ENCODE results near the gene RAD51B. TPM values are rescaled to one million over a fixed set of nuclear protein-coding genes. Genes with fewer than 3 reads are reported as not detected.
A peak's percentile ranks its signal among the peaks of the same experiment; 100 is the strongest.

RAD51B gene
- total RNA-seq, 2 donors from 2014 or later: 31.1 to 67.3 TPM

GRCh38 chr14:68062651-68063050 is 243.1 kb downstream of the RAD51B start:
- no peaks in the 10 kb centered on the region for H3K4me1 Mint-ChIP-seq (ENCODE audit: low read depth in 2 of 2)
- no peak for DNase-seq (ENCODE audit: low spot score)
- H3K27me3 Mint-ChIP-seq: no peaks in the 10 kb centered on the region
- no peak overlapping the region for H3K4me3 Mint-ChIP-seq
- H3K27ac Mint-ChIP-seq: no peak overlapping the region
- ATAC-seq: no peak
- H3K36me3 Mint-ChIP-seq: peaks cover 14% of the 10 kb centered on the region
- H3K9me3 Mint-ChIP-seq: peaks cover 3% of the 10 kb centered on the region

- DNase-seq (ENCODE audit: low spot score): no peak
- no peak for ATAC-seq
- peaks cover 3% of the 10 kb centered on the region for H3K9me3 Mint-ChIP-seq
- H3K4me3 Mint-ChIP-seq: no peak overlapping the region
- no peaks in the 10 kb centered on the region for H3K4me1 Mint-ChIP-seq (ENCODE audit: low read depth in 2 of 2)
- H3K27me3 Mint-ChIP-seq: no peaks in the 10 kb centered on the region
- H3K36me3 Mint-ChIP-seq: peaks cover 19% of the 10 kb centered on the region
- H3K27ac Mint-ChIP-seq: no peak overlapping the region
These were observed 245.7 kb downstream of the RAD51B start for GRCh38 chr14:68065322-68065721.

GRCh38 chr14:68074765-68075381 is 255.3 kb downstream of the RAD51B start:
- peaks cover 0 to 10% of the 10 kb centered on the region in 2 donors for H3K4me1 Mint-ChIP-seq (ENCODE audit: low read depth in 2 of 2)
- H3K9me3 Mint-ChIP-seq: peaks cover 14% of the 10 kb centered on the region
- no peak overlapping the region for H3K27ac Mint-ChIP-seq
- no peak for ATAC-seq
- no peak for DNase-seq (ENCODE audit: low spot score)
- no peak overlapping the region for H3K4me3 Mint-ChIP-seq
- H3K27me3 Mint-ChIP-seq: no peaks in the 10 kb centered on the region
- H3K36me3 Mint-ChIP-seq: peaks cover 39% of the 10 kb centered on the region

GRCh38 chr14:68075382-68076029 is 255.9 kb downstream of the RAD51B start:
- H3K4me1 Mint-ChIP-seq (ENCODE audit: low read depth in 2 of 2): peaks cover 0 to 10% of the 10 kb centered on the region in 2 donors
- H3K4me3 Mint-ChIP-seq: no peak overlapping the region
- H3K9me3 Mint-ChIP-seq: peaks cover 14% of the 10 kb centered on the region
- H3K27ac Mint-ChIP-seq: no peak overlapping the region
- DNase-seq (ENCODE audit: low spot score) (no peak), ATAC-seq (no peak)
- peaks cover 33% of the 10 kb centered on the region for H3K36me3 Mint-ChIP-seq
- H3K27me3 Mint-ChIP-seq: no peaks in the 10 kb centered on the region

- DNase-seq (ENCODE audit: low spot score) (no peak), ATAC-seq (no peak)
- Mint-ChIP-seq H3K4me1 (ENCODE audit: low read depth in 2 of 2) (peaks cover 0 to 10% of the 10 kb centered on the region in 2 donors), H3K36me3 (peaks cover 23% of the 10 kb centered on the region), H3K4me3 (no peak overlapping the region), H3K27ac (peak overlapping the region in 1 of 2 donors; percentile 20), H3K9me3 (peaks cover 9% of the 10 kb centered on the region), H3K27me3 (no peaks in the 10 kb centered on the region)
These were observed 256.9 kb downstream of the RAD51B start for GRCh38 chr14:68076451-68076850.

- H3K4me3 Mint-ChIP-seq: no peak overlapping the region
- H3K9me3 Mint-ChIP-seq: no peaks in the 10 kb centered on the region
- ATAC-seq (no peak), DNase-seq (ENCODE audit: low spot score) (no peak)
- no peaks in the 10 kb centered on the region for H3K4me1 Mint-ChIP-seq (ENCODE audit: low read depth in 2 of 2)
- no peaks in the 10 kb centered on the region for H3K27me3 Mint-ChIP-seq
- no peak overlapping the region for H3K27ac Mint-ChIP-seq
- H3K36me3 Mint-ChIP-seq: no peaks in the 10 kb centered on the region
These were observed 260.5 kb downstream of the RAD51B start for GRCh38 chr14:68079941-68080697.

- no peak overlapping the region for H3K27ac Mint-ChIP-seq
- DNase-seq (ENCODE audit: low spot score): no peak
- ATAC-seq: no peak
- no peaks in the 10 kb centered on the region for H3K4me1 Mint-ChIP-seq (ENCODE audit: low read depth in 2 of 2)
- H3K27me3 Mint-ChIP-seq: no peaks in the 10 kb centered on the region
- no peaks in the 10 kb centered on the region for H3K9me3 Mint-ChIP-seq
- no peaks in the 10 kb centered on the region for H3K36me3 Mint-ChIP-seq
- H3K4me3 Mint-ChIP-seq: no peak overlapping the region
These were observed 261.9 kb downstream of the RAD51B start for GRCh38 chr14:68081489-68081888.

GRCh38 chr14:68082698-68083291 is 263.2 kb downstream of the RAD51B start:
- Mint-ChIP-seq H3K27ac (no peak overlapping the region), H3K4me3 (no peak overlapping the region), H3K27me3 (no peaks in the 10 kb centered on the region), H3K9me3 (no peaks in the 10 kb centered on the region), H3K36me3 (no peaks in the 10 kb centered on the region), H3K4me1 (ENCODE audit: low read depth in 2 of 2) (no peaks in the 10 kb centered on the region)
- DNase-seq (ENCODE audit: low spot score) (no peak), ATAC-seq (no peak)

- H3K36me3 Mint-ChIP-seq: no peaks in the 10 kb centered on the region
- H3K27me3 Mint-ChIP-seq: no peaks in the 10 kb centered on the region
- no peak for DNase-seq (ENCODE audit: low spot score)
- no peak for ATAC-seq
- H3K4me3 Mint-ChIP-seq: no peak overlapping the region
- H3K4me1 Mint-ChIP-seq (ENCODE audit: low read depth in 2 of 2): peaks cover 0 to 7% of the 10 kb centered on the region in 2 donors
- no peaks in the 10 kb centered on the region for H3K9me3 Mint-ChIP-seq
- no peak overlapping the region for H3K27ac Mint-ChIP-seq
These were observed 264.7 kb downstream of the RAD51B start for GRCh38 chr14:68084256-68084655.

- H3K4me3 Mint-ChIP-seq: no peak overlapping the region
- H3K4me1 Mint-ChIP-seq (ENCODE audit: low read depth in 2 of 2): peaks cover 0 to 7% of the 10 kb centered on the region in 2 donors
- H3K27ac Mint-ChIP-seq: no peak overlapping the region
These were observed 266.2 kb downstream of the RAD51B start for GRCh38 chr14:68085742-68086141.

GRCh38 chr14:68088451-68088854 is 268.9 kb downstream of the RAD51B start:
- DNase-seq (ENCODE audit: low spot score) (no peak), ATAC-seq (no peak)
- no peaks in the 10 kb centered on the region for H3K27me3 Mint-ChIP-seq
- H3K9me3 Mint-ChIP-seq: no peaks in the 10 kb centered on the region
- peaks cover 0 to 7% of the 10 kb centered on the region in 2 donors for H3K4me1 Mint-ChIP-seq (ENCODE audit: low read depth in 2 of 2)
- H3K27ac Mint-ChIP-seq: no peak overlapping the region
- no peaks in the 10 kb centered on the region for H3K36me3 Mint-ChIP-seq
- no peak overlapping the region for H3K4me3 Mint-ChIP-seq

More at GRCh38 chr14:68085742-68086141, 266.2 kb downstream of the RAD51B start:
- no peaks in the 10 kb centered on the region for H3K9me3 Mint-ChIP-seq
- ATAC-seq: no peak
- DNase-seq (ENCODE audit: low spot score): no peak
- H3K27me3 Mint-ChIP-seq: no peaks in the 10 kb centered on the region
- no peaks in the 10 kb centered on the region for H3K36me3 Mint-ChIP-seq

- Mint-ChIP-seq H3K36me3 (no peaks in the 10 kb centered on the region), H3K27me3 (no peaks in the 10 kb centered on the region), H3K4me3 (no peak overlapping the region), H3K27ac (no peak overlapping the region), H3K9me3 (no peaks in the 10 kb centered on the region), H3K4me1 (ENCODE audit: low read depth in 2 of 2) (peaks cover 8 to 9% of the 10 kb centered on the region in 2 donors)
- no peak for ATAC-seq
- DNase-seq (ENCODE audit: low spot score): no peak
These were observed 269.7 kb downstream of the RAD51B start for GRCh38 chr14:68089146-68089731.

- no peaks in the 10 kb centered on the region for H3K9me3 Mint-ChIP-seq
- H3K27me3 Mint-ChIP-seq: peaks cover 0 to 2% of the 10 kb centered on the region in 2 donors
- no peak for DNase-seq (ENCODE audit: low spot score)
- peaks cover 11 to 12% of the 10 kb centered on the region in 2 donors for H3K4me1 Mint-ChIP-seq (ENCODE audit: low read depth in 2 of 2)
- ATAC-seq: peak in 1 of 2 donors; percentile 62
- no peak overlapping the region for H3K4me3 Mint-ChIP-seq
- peaks cover 5% of the 10 kb centered on the region for H3K36me3 Mint-ChIP-seq
- H3K27ac Mint-ChIP-seq: peak overlapping the region in 1 of 2 donors; percentile 68
These were observed 274.6 kb downstream of the RAD51B start for GRCh38 chr14:68094158-68094557.
